Upper lobe of left lung (tissue), 4 donors: ENCODE measurements around the gene PTGS2.
"Not testable (repeated sequence)": the region's sequence is repeated elsewhere in the genome, so short reads cannot be mapped to it uniquely, and the experiment has no call there.

ENCODE experiments used
- CTCF ChIP-seq, 6 experiments: fragments of 450-650 bp in 4 of 6; fragments of 200-600 bp in 2 of 6; sonication (generic) in 2 of 6; IDR thresholded peaks; one replicate each; pipeline ENCODE4 v1.5.1; 2016 to 2019; ENCODE audit warnings: antibody characterized with exemption in 6 of 6
- POLR2A ChIP-seq, 4 donors: fragments of 450-650 bp; IDR thresholded peaks; one replicate each; pipeline ENCODE4 v1.5.1; 2016 to 2017; ENCODE audit warnings: antibody characterized with exemption in 4 of 4, mild to moderate bottlenecking in 2 of 4

- TF ChIP-seq CTCF, POLR2A (IDR thresholded peaks at IDR 0.05): not testable (repeated sequence)
Observed at GRCh38 chr1:186664217-186664616, 16.0 kb downstream of the PTGS2 start.
